NCI-H146 treated with DMSO at 0.1 percent for 48 hours (cell line): ENCODE measurements around the gene TRIP4.
"Not testable (repeated sequence)": the region's sequence is repeated elsewhere in the genome, so short reads cannot be mapped to it uniquely, and the experiment has no call there.

ENCODE experiments used
- DNase-seq: peaks from one replicate; lab custom pipeline; 2025; ENCODE audit not compliant: unreplicated experiment; lab: John Stamatoyannopoulos, UW

Gene TRIP4

GRCh38 chr15:64387562-64388168 is at the start of gene TRIP4:
Gene TRIP4 (plus strand): TSS chr15:64387836. CDS start chr15:64387864, 28 bp downstream.
- DNase-seq, result peak; percentile 83

- DNase-seq, result no peak
These were observed 47.3 kb upstream of the TRIP4 start for GRCh38 chr15:64340355-64340754.

- no peak for DNase-seq
These were observed 45.7 kb upstream of the TRIP4 start for GRCh38 chr15:64341961-64342360.

GRCh38 chr15:64343222-64343621 is 44.4 kb upstream of the TRIP4 start:
- no peak for DNase-seq

GRCh38 chr15:64343841-64344240 is 43.8 kb upstream of the TRIP4 start:
- DNase-seq, result no peak

GRCh38 chr15:64344651-64345294 is 42.9 kb upstream of the TRIP4 start:
- no peak for DNase-seq

GRCh38 chr15:64346242-64346641 is 41.4 kb upstream of the TRIP4 start:
- DNase-seq, result not testable (repeated sequence)

GRCh38 chr15:64348455-64348854 is 39.2 kb upstream of the TRIP4 start:
- DNase-seq, result no peak

GRCh38 chr15:64349375-64349774 is 38.3 kb upstream of the TRIP4 start:
- DNase-seq, result no peak

- no peak for DNase-seq
These were observed 36.4 kb upstream of the TRIP4 start for GRCh38 chr15:64351265-64351664.

- no peak for DNase-seq
These were observed 32.8 kb upstream of the TRIP4 start for GRCh38 chr15:64354688-64355344.

GRCh38 chr15:64355348-64355943 is 32.2 kb upstream of the TRIP4 start:
- DNase-seq, result no peak

GRCh38 chr15:64355944-64356709 is 31.5 kb upstream of the TRIP4 start, which contains the start of gene CSNK1G1:
Gene CSNK1G1 (minus strand): TSS chr15:64356173. CDS start chr15:64300499, 55,674 bp downstream.
- peak; percentile 86 for DNase-seq

- no peak for DNase-seq
These were observed 31.0 kb upstream of the TRIP4 start for GRCh38 chr15:64356710-64357040.

- DNase-seq, result no peak
These were observed 26.4 kb upstream of the TRIP4 start for GRCh38 chr15:64361259-64361658.

GRCh38 chr15:64369078-64369607 is 18.5 kb upstream of the TRIP4 start:
- DNase-seq, result no peak

GRCh38 chr15:64371383-64371782 is 16.3 kb upstream of the TRIP4 start:
- DNase-seq, result not testable (repeated sequence)

- DNase-seq, result no peak
These were observed 14.3 kb upstream of the TRIP4 start for GRCh38 chr15:64373360-64373759.

GRCh38 chr15:64379216-64379960 is 8.2 kb upstream of the TRIP4 start:
- no peak for DNase-seq
